Activated naive CD8-positive, alpha-beta T cell treated with anti-CD3 and anti-CD28 coated beads, Interleukin-2, amount 50 U/mL, for 24 hours (primary cell): Measurements from ENCODE around the gene PODNL1.

ENCODE experiments used
- ATAC-seq: fragments of 150-1000 bp; cut with Tn5 transposase; one replicate; pipeline ENCODE4 v1.10.0; 2021
- DNase-seq: peaks from one replicate; pipeline ENCODE4 v3.0.0; 2021
- H3K27ac Mint-ChIP-seq: one replicate; pipeline ENCODE4 v1.8.0; 2021; ENCODE audit warnings: mild to moderate bottlenecking, mixed read lengths
- H3K27me3 Mint-ChIP-seq: one replicate; pipeline ENCODE4 v1.8.0; 2021; ENCODE audit warnings: mixed read lengths
- H3K36me3 Mint-ChIP-seq: one replicate; pipeline ENCODE4 v1.8.0; 2021; ENCODE audit warnings: low read depth, mixed read lengths
- H3K4me1 Mint-ChIP-seq: one replicate; pipeline ENCODE4 v1.8.0; 2021; ENCODE audit warnings: mixed read lengths
- H3K4me3 Mint-ChIP-seq: one replicate; pipeline ENCODE4 v1.8.0; 2021; ENCODE audit warnings: mild to moderate bottlenecking, moderate library complexity, mixed read lengths
- H3K9me3 Mint-ChIP-seq: one replicate; pipeline ENCODE4 v1.8.0; 2021; ENCODE audit warnings: mixed read lengths

The PODNL1 gene

GRCh38 chr19:13909430-13909829 is 28.8 kb downstream of the PODNL1 start:
- H3K36me3 Mint-ChIP-seq = peaks cover 14% of the 10 kb centered on the region
- no peak for DNase-seq
- no peak overlapping the region for H3K4me3 Mint-ChIP-seq
- H3K27me3 Mint-ChIP-seq = no peaks in the 10 kb centered on the region
- peaks cover 15% of the 10 kb centered on the region for H3K4me1 Mint-ChIP-seq
- H3K27ac Mint-ChIP-seq = no peak overlapping the region
- no peaks in the 10 kb centered on the region for H3K9me3 Mint-ChIP-seq
- no peak for ATAC-seq

- H3K36me3 Mint-ChIP-seq = peaks cover 14% of the 10 kb centered on the region
- H3K4me3 Mint-ChIP-seq = no peak overlapping the region
- no peaks in the 10 kb centered on the region for H3K9me3 Mint-ChIP-seq
- H3K27me3 Mint-ChIP-seq = no peaks in the 10 kb centered on the region
- ATAC-seq (no peak), DNase-seq (no peak)
- H3K27ac Mint-ChIP-seq = no peak overlapping the region
- peaks cover 15% of the 10 kb centered on the region for H3K4me1 Mint-ChIP-seq
Measured at GRCh38 chr19:13908674-13909073, 29.5 kb downstream of the PODNL1 start.

- Mint-ChIP-seq H3K27ac (peak overlapping the region; percentile 38), H3K4me1 (peaks cover 15% of the 10 kb centered on the region), H3K4me3 (peak overlapping the region; percentile 82), H3K27me3 (no peaks in the 10 kb centered on the region), H3K36me3 (peaks cover 8% of the 10 kb centered on the region), H3K9me3 (no peaks in the 10 kb centered on the region)
- DNase-seq (no peak), ATAC-seq (no peak)
Measured at GRCh38 chr19:13906910-13907309, 31.3 kb downstream of the PODNL1 start.

GRCh38 chr19:13906521-13906904 is 31.7 kb downstream of the PODNL1 start:
- H3K4me1 Mint-ChIP-seq = peaks cover 15% of the 10 kb centered on the region

GRCh38 chr19:13905634-13906520 is 32.3 kb downstream of the PODNL1 start, which contains the start of the genes BRME1 and CC2D1A:
TSS of gene BRME1 (minus strand) at chr19:13906117. CDS start at chr19:13904892, 1,225 bp downstream.
TSS of gene CC2D1A (plus strand) at chr19:13906201. CDS start at chr19:13906442, 241 bp downstream.
- peaks cover 15% of the 10 kb centered on the region for H3K4me1 Mint-ChIP-seq
- DNase-seq (peak; percentile 97), ATAC-seq (peak; percentile 96)
- peak within 1 kb of the TSS; percentile 82 for H3K4me3 Mint-ChIP-seq
- peak within 1 kb of the TSS; percentile 89 for H3K27ac Mint-ChIP-seq
- no peaks in the 10 kb centered on the region for H3K9me3 Mint-ChIP-seq
- peaks cover 5% of the 10 kb centered on the region for H3K36me3 Mint-ChIP-seq
- no peaks in the 10 kb centered on the region for H3K27me3 Mint-ChIP-seq

More at GRCh38 chr19:13906521-13906904, 31.7 kb downstream of the PODNL1 start:
- no peaks in the 10 kb centered on the region for H3K27me3 Mint-ChIP-seq
- H3K27ac Mint-ChIP-seq = peak overlapping the region; percentile 46
- H3K4me3 Mint-ChIP-seq = peak overlapping the region; percentile 82
- peaks cover 7% of the 10 kb centered on the region for H3K36me3 Mint-ChIP-seq
- H3K9me3 Mint-ChIP-seq = no peaks in the 10 kb centered on the region
- DNase-seq (peak; percentile 27), ATAC-seq (peak; percentile 17)

- DNase-seq = peak; percentile 45
- H3K9me3 Mint-ChIP-seq = no peaks in the 10 kb centered on the region
- H3K36me3 Mint-ChIP-seq = no peaks in the 10 kb centered on the region
- ATAC-seq = peak; percentile 13
- no peak overlapping the region for H3K27ac Mint-ChIP-seq
- no peak overlapping the region for H3K4me3 Mint-ChIP-seq
- no peaks in the 10 kb centered on the region for H3K27me3 Mint-ChIP-seq
- peaks cover 15% of the 10 kb centered on the region for H3K4me1 Mint-ChIP-seq
Measured at GRCh38 chr19:13902993-13903555, 35.1 kb downstream of the PODNL1 start.

- Mint-ChIP-seq H3K9me3 (no peaks in the 10 kb centered on the region), H3K27me3 (no peaks in the 10 kb centered on the region), H3K4me3 (no peak overlapping the region), H3K4me1 (no peaks in the 10 kb centered on the region), H3K27ac (no peak overlapping the region), H3K36me3 (no peaks in the 10 kb centered on the region)
- no peak for DNase-seq
- ATAC-seq = no peak
Measured at GRCh38 chr19:13899912-13900584, 38.2 kb downstream of the PODNL1 start.

- no peak overlapping the region for H3K27ac Mint-ChIP-seq
Measured at GRCh38 chr19:13899393-13899792, 38.8 kb downstream of the PODNL1 start.

GRCh38 chr19:13896227-13896626 is 42.0 kb downstream of the PODNL1 start:
- Mint-ChIP-seq H3K4me1 (no peaks in the 10 kb centered on the region), H3K36me3 (no peaks in the 10 kb centered on the region), H3K27me3 (no peaks in the 10 kb centered on the region), H3K4me3 (no peak overlapping the region), H3K27ac (no peak overlapping the region), H3K9me3 (no peaks in the 10 kb centered on the region)
- DNase-seq (no peak), ATAC-seq (no peak)

More at GRCh38 chr19:13899393-13899792, 38.8 kb downstream of the PODNL1 start:
- Mint-ChIP-seq H3K27me3 (no peaks in the 10 kb centered on the region), H3K4me1 (no peaks in the 10 kb centered on the region), H3K9me3 (no peaks in the 10 kb centered on the region), H3K4me3 (no peak overlapping the region), H3K36me3 (no peaks in the 10 kb centered on the region)
- DNase-seq (no peak), ATAC-seq (no peak)

GRCh38 chr19:13894552-13894951 is 43.7 kb downstream of the PODNL1 start:
- Mint-ChIP-seq H3K36me3 (no peaks in the 10 kb centered on the region), H3K4me3 (no peak overlapping the region), H3K27me3 (no peaks in the 10 kb centered on the region), H3K27ac (no peak overlapping the region), H3K4me1 (no peaks in the 10 kb centered on the region), H3K9me3 (no peaks in the 10 kb centered on the region)
- ATAC-seq (no peak), DNase-seq (no peak)

- ATAC-seq (no peak), DNase-seq (no peak)
- H3K9me3 Mint-ChIP-seq = no peaks in the 10 kb centered on the region
- no peak overlapping the region for H3K4me3 Mint-ChIP-seq
- H3K36me3 Mint-ChIP-seq = no peaks in the 10 kb centered on the region
- H3K4me1 Mint-ChIP-seq = no peaks in the 10 kb centered on the region
- H3K27ac Mint-ChIP-seq = no peak overlapping the region
- H3K27me3 Mint-ChIP-seq = no peaks in the 10 kb centered on the region
Measured at GRCh38 chr19:13892870-13893269, 45.3 kb downstream of the PODNL1 start.

GRCh38 chr19:13890136-13890535 is 48.1 kb downstream of the PODNL1 start:
- H3K4me1 Mint-ChIP-seq = peaks cover 16% of the 10 kb centered on the region
- H3K4me3 Mint-ChIP-seq = no peak overlapping the region
- no peaks in the 10 kb centered on the region for H3K36me3 Mint-ChIP-seq
- no peak for ATAC-seq
- no peaks in the 10 kb centered on the region for H3K9me3 Mint-ChIP-seq
- no peak for DNase-seq
- no peaks in the 10 kb centered on the region for H3K27me3 Mint-ChIP-seq
- no peak overlapping the region for H3K27ac Mint-ChIP-seq

- DNase-seq = no peak
- no peak for ATAC-seq
- H3K4me1 Mint-ChIP-seq = peaks cover 20% of the 10 kb centered on the region
- no peaks in the 10 kb centered on the region for H3K36me3 Mint-ChIP-seq
- H3K27ac Mint-ChIP-seq = no peak overlapping the region
- no peaks in the 10 kb centered on the region for H3K27me3 Mint-ChIP-seq
- H3K9me3 Mint-ChIP-seq = no peaks in the 10 kb centered on the region
- no peak overlapping the region for H3K4me3 Mint-ChIP-seq
Measured at GRCh38 chr19:13888281-13888680, 49.9 kb downstream of the PODNL1 start.

GRCh38 chr19:13887517-13887916 is 50.7 kb downstream of the PODNL1 start:
- H3K4me3 Mint-ChIP-seq = no peak overlapping the region
- DNase-seq (no peak), ATAC-seq (no peak)
- H3K4me1 Mint-ChIP-seq = peaks cover 22% of the 10 kb centered on the region
- H3K9me3 Mint-ChIP-seq = no peaks in the 10 kb centered on the region
- no peaks in the 10 kb centered on the region for H3K27me3 Mint-ChIP-seq
- H3K27ac Mint-ChIP-seq = no peak overlapping the region
- H3K36me3 Mint-ChIP-seq = no peaks in the 10 kb centered on the region
